ES-I3 (cell line): ENCODE data around the gene SLC4A1AP.

Experiments used
- H3K36me3 ChIP-seq: 2 replicates; pipeline ENCODE4 v1.6.1; 2013; ENCODE audit warnings: mild to moderate bottlenecking, low read length, control low read depth, moderate library complexity; ENCODE audit not compliant: insufficient read depth
- H3K4me1 ChIP-seq: 2 replicates; pipeline ENCODE4 v1.6.1; 2013; ENCODE audit warnings: mild to moderate bottlenecking, control low read depth, low read length; ENCODE audit not compliant: insufficient read depth
- H3K9ac ChIP-seq: 2 replicates; pipeline ENCODE4 v1.6.1; 2013; ENCODE audit warnings: low read depth, mild to moderate bottlenecking, low read length, moderate library complexity
- H3K9me3 ChIP-seq: 2 replicates; pipeline ENCODE4 v1.6.1; 2013; ENCODE audit warnings: mild to moderate bottlenecking, low read length, moderate library complexity; ENCODE audit not compliant: control insufficient read depth, insufficient read depth

SLC4A1AP gene

DNA sequence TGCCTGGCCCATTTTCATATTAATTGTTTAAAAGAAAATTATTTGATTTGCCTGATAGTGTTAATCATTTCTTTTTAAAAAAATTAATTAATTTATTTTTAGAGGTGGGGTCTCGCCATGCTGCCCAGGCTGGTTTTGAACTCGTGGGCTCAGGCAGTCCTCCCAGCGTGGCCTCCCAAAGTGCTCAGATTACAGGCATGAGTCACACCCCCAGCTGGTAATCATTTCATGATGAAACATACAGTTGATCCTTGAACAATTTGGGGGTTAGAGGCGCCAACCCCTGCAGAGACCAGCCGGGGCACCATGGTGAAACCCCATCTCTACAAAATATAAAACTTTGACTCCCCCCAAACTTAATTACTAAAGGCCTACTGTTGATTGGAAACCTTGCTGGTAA is 26.9 kb upstream of the SLC4A1AP start:
- Histone ChIP-seq H3K4me1 (no peaks in the 10 kb centered on the region), H3K36me3 (peaks cover 23% of the 10 kb centered on the region), H3K9ac (no peak overlapping the region), H3K9me3 (no peaks in the 10 kb centered on the region)

DNA sequence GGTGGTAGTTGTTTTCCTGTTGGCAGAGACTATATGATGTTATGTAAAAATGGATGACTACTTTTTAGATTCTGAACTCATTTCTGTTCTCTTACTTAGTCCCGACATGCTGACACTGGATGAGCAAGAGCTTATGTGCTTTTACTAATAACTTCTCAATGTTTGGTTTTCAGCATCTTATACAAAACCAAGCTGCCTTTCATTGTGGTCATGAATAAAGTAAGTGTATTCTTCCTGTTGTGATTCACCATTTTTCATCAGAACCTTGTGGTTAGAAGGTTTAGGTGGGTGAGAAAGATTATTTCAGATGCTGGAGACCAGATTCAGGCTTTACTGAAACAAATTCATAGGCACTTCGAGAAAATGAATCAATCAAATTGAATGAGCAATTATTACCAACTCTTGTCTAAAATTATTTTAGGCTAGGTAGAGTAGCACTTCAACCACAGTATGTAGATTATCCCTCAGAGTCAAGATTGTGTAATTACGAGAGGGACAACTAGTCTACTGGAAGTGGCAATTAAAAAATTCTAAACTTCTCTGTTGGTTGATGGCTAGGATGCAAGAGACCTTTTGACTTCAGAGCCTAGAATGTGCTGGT is 25.6 kb upstream of the SLC4A1AP start:
- Histone ChIP-seq H3K36me3 (peaks cover 20% of the 10 kb centered on the region), H3K4me1 (no peaks in the 10 kb centered on the region), H3K9me3 (no peaks in the 10 kb centered on the region), H3K9ac (no peak overlapping the region)

DNA sequence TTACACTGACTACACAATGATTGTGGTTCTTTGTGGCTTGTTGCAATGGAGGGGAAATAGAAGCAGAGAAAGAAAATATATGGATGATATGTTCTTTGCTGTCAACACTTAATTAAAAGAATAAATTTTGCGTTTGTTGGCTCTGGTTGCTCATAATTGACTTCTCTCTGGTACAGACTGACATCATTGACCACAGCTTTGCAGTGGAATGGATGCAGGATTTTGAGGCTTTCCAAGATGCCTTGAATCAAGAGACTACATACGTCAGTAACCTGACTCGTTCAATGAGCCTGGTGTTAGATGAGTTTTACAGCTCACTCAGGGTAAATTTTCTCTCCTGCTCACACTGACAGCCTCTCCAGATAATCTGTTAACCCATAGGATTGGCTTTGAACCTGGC is 25.0 kb upstream of the SLC4A1AP start:
- Histone ChIP-seq H3K36me3 (peaks cover 20% of the 10 kb centered on the region), H3K9ac (no peak overlapping the region), H3K9me3 (no peaks in the 10 kb centered on the region), H3K4me1 (no peaks in the 10 kb centered on the region)

DNA sequence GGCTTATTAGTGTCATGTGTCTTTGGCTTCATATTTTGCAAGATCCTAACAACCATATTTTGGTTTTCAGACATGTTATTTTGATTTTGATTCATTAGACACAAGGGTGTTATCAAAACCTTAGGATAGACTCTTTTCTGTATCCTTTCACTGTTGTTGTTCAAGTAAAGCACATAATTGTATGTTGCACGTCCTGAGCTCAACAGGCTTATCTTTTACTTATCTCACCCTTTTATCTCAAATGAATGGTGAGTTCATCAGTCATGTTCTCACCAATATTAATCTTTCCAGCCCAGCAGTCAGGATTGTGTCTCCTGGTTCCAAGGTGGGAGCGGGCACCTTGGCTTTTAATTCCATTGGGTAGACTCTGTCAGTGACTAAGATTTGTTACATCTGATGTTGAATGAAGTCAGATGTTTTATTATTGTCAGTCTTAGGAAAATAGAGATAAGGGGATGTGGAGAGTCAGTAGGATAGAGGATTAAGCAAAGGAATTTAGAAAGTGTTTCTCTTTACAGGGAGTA is 22.9 kb upstream of the SLC4A1AP start:
- Histone ChIP-seq H3K36me3 (peaks cover 13% of the 10 kb centered on the region), H3K4me1 (no peaks in the 10 kb centered on the region), H3K9ac (no peak overlapping the region), H3K9me3 (no peaks in the 10 kb centered on the region)

DNA sequence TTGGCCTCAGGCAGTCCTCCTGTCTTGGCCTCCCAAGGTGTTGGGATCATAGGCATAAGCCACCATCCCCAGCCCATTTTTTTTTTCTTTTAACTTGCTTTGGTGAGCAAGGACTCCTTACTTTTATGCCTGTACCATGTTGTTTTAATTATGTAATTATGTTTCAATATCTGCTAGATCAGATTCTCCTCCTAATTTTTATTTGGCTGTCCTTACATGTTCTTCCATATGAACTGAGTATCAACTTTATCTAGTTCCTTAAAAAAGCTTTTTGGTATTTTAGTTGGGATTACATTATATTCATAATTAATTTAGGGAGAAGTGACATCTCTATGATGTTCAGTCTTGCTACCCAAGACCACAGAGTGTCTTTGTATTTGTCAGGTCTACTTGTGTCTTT is 18.5 kb upstream of the SLC4A1AP start:
- H3K9me3 ChIP-seq, result no peaks in the 10 kb centered on the region
- no peak overlapping the region for H3K9ac ChIP-seq
- H3K36me3 ChIP-seq, result peaks cover 13% of the 10 kb centered on the region
- H3K4me1 ChIP-seq, result no peaks in the 10 kb centered on the region

DNA sequence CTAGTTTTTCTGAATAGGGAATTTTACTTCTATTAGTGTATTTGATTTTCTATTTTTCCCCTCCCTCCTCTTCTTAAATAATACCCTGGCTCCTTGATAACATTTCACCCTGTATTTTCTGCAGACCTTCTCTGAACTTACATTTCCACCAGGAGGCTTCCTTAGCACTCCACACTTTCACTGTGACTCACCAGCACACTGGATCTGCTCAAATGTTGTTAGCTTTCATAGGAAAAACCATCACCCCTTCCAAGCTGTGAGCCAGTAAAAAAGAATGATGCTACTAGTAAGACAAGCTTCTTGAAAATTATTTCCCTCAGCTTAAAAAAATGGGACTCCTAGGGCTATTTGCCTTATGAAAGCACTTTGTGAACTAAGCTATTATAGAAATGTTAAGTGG is 16.4 kb upstream of the SLC4A1AP start:
- H3K36me3 ChIP-seq, result peaks cover 23% of the 10 kb centered on the region
- H3K4me1 ChIP-seq, result no peaks in the 10 kb centered on the region
- H3K9me3 ChIP-seq, result no peaks in the 10 kb centered on the region
- no peak overlapping the region for H3K9ac ChIP-seq

DNA sequence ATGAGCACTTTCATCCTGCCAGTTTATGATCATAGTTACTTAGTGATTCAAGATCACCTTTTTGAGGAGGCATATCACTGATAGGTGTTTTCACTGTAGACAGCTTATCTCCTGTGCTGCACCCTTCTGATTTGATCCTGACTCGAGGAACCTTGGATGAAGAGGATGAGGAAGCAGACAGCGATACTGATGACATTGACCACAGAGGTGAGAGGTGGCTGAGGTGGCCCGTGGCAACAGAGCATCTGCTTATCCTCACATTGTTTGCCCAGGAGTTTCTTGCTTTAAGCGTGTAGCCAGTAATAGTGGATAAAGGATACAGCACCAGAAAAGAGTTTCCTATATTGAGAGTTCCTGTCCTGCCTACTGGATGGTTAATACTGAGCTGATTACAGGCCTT is 16.0 kb upstream of the SLC4A1AP start:
- Histone ChIP-seq H3K9ac (no peak overlapping the region), H3K4me1 (no peaks in the 10 kb centered on the region), H3K9me3 (no peaks in the 10 kb centered on the region), H3K36me3 (peaks cover 26% of the 10 kb centered on the region)

DNA sequence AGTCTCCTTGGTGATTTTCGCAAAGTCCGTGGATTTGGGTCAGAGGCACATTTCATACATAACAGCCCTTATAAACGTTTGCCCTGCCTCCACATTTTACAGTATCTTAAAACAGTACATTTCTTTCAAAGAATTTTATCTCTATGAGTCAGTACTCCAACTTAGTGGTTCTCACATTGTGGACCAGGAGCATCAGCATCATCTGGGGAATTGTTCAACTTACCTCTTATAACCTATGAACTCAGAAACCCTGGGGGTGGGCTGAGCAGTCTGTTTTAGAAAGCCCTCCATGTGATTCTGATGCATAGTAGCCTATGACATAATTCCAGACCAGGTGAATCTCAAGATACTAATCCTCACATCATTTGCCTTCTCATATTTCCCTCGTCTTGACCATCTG is 12.6 kb upstream of the SLC4A1AP start:
- H3K36me3 ChIP-seq, result peaks cover 46% of the 10 kb centered on the region

DNA sequence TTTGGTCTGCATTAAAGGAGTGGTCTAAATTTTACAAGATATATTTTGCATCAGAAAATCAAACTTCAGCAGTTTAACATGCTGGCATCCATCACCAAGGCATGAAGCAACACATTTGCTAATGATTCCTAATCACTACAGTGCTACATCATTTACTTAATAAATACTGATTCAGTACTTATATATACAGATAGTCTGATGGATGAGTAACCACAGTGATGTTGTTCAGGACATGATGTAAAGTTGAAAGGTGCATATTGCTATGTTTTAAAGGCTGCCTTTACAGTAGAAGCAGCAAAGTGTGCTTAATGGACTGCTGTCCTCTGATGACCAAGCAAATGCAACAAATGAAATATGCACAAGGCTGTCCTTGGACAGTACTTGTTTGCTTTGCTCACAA is 11.3 kb upstream of the SLC4A1AP start:
- Histone ChIP-seq H3K4me1 (no peaks in the 10 kb centered on the region), H3K9me3 (no peaks in the 10 kb centered on the region), H3K9ac (no peak overlapping the region), H3K36me3 (peaks cover 46% of the 10 kb centered on the region)

More for the DNA sequence above, 12.6 kb upstream of the SLC4A1AP start:
- no peaks in the 10 kb centered on the region for H3K9me3 ChIP-seq
- H3K4me1 ChIP-seq, result no peaks in the 10 kb centered on the region
- no peak overlapping the region for H3K9ac ChIP-seq

DNA sequence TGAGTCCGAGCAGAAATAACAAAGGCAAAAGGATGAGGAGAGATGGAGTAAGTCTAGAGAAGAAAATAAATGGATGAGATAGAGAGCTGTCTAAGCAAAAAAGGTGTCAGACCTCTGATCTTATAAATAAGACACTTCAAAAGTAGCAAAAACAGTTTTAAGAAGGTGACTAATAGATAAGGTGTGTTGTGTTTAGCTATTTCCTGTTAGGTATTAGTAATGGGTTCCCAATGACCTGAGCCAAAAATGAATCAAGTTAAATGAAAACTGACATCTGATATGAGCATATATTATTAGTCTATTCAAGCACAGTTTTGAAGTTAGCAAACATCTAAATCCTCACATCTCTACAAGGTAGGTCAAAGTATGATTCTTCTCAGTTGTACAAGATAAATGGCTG is 10.9 kb upstream of the SLC4A1AP start:
- no peaks in the 10 kb centered on the region for H3K4me1 ChIP-seq
- H3K9ac ChIP-seq, result no peak overlapping the region
- H3K9me3 ChIP-seq, result no peaks in the 10 kb centered on the region
- peaks cover 45% of the 10 kb centered on the region for H3K36me3 ChIP-seq

DNA sequence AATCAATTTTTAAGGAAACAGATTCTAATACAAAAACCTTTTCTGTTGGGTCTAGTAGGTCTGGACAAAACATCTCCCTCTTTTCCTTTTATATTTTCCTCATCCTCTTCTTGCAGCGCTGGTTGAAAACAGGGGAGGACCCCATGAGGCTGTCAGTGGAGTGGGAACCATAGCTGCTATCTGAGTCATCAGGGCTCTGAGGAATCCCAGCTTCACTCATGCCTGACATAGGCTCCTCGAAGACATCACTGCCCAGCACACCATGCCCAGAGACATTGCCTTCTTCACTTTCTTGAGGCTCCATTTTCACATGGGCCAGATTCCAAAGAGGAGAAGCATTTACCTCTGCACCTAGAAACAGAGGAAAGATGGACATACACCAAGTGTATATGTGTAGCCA is 10.3 kb upstream of the SLC4A1AP start:
- Histone ChIP-seq H3K4me1 (no peaks in the 10 kb centered on the region), H3K9ac (no peak overlapping the region), H3K36me3 (peaks cover 40% of the 10 kb centered on the region), H3K9me3 (no peaks in the 10 kb centered on the region)

DNA sequence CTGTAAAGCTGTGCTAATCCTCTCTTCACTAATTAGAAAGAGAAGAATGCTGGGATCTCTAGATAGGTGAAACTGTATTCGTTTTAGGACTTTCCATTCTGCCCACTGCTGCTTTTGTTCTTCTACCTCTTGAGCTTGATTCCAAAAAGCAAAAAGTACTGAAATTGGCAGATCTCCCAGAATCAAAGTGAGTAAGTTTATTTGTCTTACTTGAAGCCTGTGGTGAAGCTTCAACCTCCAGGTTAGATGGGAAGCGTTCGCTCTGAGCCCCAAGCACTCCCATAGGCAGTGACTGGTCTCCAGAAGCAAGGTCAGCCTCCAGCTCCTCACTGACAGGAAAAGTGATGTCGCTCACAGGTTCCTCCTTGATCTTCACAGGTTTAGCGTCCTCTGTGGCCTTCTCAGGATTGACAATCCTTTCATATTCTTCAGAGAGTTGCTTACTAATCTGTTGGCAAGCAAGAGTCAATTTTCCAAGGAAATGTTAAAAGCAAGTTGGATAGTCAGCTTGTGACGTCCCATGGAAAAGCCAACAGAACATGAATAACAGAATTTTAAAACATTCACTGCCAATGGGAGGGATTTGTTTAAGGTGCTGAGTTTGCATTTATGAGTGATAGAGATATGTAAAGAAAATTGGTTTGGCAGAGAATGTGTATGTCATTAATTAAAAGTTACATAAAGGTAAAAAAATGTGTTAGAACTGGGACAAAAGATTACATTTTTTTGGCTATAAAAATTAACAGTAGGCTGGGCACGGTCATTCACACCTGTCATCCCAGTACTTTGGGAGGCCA is 8.3 kb upstream of the SLC4A1AP start:
- no peak overlapping the region for H3K9ac ChIP-seq
- H3K36me3 ChIP-seq, result peaks cover 37% of the 10 kb centered on the region
- no peaks in the 10 kb centered on the region for H3K4me1 ChIP-seq
- H3K9me3 ChIP-seq, result no peaks in the 10 kb centered on the region

DNA sequence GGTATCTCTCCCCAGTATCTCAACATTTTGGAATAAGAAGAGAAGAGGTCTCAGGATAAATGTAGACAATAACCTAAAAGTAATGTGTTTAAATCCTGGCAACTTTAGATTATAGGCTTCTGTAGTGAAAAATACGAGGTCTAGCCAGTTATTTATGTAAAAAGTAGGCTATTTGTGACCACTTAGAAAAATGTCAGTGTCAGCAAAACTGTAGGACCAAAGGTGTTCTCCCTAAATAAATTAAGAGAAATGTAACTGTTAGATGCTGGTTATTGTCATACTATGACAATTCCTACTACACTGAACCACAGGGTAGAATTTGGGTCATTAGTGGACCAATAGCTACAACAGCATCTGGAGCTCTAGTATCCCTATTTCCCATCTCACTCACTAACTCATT is 2.3 kb upstream of the SLC4A1AP start:
- 0 out of 2 replicates have a peak, but pooled peaks cover 5% of the 10 kb centered on the region for H3K4me1 ChIP-seq
- H3K36me3 ChIP-seq, result peaks cover 12% of the 10 kb centered on the region; the same call in 1 of the 2 replicates
- H3K9ac ChIP-seq, result no peak overlapping the region
- no peaks in the 10 kb centered on the region for H3K9me3 ChIP-seq

DNA sequence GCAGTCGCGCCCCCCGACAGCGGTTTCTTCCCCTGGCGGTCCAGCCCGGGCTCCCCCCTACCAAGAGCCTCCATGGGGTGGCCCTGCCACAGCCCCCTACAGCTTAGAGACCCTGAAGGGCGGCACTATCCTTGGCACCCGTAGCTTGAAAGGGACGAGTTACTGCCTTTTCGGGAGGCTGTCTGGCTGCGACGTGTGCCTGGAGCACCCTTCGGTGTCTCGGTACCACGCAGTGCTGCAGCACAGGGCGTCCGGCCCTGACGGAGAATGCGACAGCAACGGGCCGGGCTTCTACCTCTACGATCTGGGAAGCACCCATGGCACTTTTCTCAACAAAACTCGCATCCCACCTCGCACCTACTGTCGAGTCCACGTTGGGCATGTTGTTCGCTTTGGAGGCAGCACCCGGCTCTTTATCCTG is 475 bp downstream of the SLC4A1AP start:
- no peaks in the 10 kb centered on the region for H3K9me3 ChIP-seq
- 0 out of 2 replicates have a peak, but pooled peaks cover 5% of the 10 kb centered on the region for H3K4me1 ChIP-seq
- peak overlapping the region; percentile 71 for H3K9ac ChIP-seq
- peaks cover 8% of the 10 kb centered on the region for H3K36me3 ChIP-seq
